Measurements from ENCODE around the gene FRMD6.

DNA sequence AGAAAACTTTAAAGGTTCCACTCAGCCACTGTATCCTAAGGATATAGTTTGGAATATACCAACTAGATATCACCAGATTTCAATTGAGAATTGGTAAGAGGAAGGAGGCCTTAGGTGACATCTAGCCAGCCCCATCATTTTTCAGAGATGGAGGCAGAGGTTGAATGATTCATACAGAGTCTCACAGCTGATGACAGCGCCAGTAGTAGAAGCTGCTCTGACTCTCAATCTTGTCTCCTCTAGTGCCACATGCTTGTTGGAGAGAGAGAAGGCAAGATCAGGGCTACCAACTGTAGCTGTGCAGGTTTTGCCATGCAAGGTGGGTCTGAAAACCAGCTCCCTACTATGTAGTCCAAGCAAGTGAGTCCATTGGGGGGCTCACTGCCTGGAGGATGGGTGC, 6.1 kb downstream of the FRMD6 start:
- no peak for TF ChIP-seq EZH2phosphoT487 (IDR thresholded peaks at IDR 0.05; ENCODE audit: borderline replicate concordance, low read length)
- TF ChIP-seq, protein P1, sequence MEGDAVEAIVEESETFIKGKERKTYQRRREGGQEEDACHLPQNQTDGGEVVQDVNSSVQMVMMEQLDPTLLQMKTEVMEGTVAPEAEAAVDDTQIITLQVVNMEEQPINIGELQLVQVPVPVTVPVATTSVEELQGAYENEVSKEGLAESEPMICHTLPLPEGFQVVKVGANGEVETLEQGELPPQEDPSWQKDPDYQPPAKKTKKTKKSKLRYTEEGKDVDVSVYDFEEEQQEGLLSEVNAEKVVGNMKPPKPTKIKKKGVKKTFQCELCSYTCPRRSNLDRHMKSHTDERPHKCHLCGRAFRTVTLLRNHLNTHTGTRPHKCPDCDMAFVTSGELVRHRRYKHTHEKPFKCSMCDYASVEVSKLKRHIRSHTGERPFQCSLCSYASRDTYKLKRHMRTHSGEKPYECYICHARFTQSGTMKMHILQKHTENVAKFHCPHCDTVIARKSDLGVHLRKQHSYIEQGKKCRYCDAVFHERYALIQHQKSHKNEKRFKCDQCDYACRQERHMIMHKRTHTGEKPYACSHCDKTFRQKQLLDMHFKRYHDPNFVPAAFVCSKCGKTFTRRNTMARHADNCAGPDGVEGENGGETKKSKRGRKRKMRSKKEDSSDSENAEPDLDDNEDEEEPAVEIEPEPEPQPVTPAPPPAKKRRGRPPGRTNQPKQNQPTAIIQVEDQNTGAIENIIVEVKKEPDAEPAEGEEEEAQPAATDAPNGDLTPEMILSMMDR (IDR thresholded peaks at IDR 0.05; ENCODE audit: low read depth, low read length, poor library complexity, severe bottlenecking), result no peak

All from DOHH2 (cell line).